NCI-H524 treated with DMSO at 0.1 percent for 48 hours (cell line): Measurements from ENCODE around the gene CX3CL1.
"Not testable (repeated sequence)": the region's sequence is repeated elsewhere in the genome, so short reads cannot be mapped to it uniquely, and the experiment has no call there.

ENCODE experiments used
- DNase-seq: peaks from one replicate; lab custom pipeline; 2025; lab: John Stamatoyannopoulos, UW

Gene CX3CL1

DNA sequence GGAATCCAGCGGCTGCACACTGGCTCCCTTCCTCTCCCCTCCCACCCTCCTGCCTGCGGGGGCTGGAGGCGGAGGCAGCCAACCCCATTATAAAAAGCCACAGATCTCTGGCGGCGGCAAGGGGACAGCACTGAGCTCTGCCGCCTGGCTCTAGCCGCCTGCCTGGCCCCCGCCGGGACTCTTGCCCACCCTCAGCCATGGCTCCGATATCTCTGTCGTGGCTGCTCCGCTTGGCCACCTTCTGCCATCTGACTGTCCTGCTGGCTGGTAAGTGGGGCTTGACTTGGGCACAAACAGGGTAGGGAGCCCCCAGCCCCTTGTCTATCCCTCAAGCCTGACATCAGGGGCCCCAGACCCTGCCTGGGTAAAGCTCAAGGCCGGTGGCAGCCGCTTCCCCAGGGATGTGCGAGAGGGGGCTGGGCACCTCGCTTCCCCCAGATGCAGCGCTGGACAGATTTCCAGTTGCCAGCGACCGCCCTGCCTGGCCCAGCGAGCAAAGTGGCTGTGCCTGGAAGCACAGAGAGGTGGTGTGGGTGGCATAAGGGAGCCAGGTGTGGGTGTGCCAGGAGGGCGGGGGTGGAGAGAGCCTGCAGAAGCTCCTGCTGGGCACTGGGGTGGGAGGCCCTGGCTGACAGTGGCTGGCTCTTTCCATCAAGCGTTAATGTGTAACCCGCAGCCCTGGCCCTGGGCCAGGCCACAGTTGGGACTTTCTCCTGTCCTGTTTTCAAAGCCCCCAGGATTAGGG lies at the start of gene CX3CL1:
Gene CX3CL1 (plus strand): TSS at position 119 of the 745 bp plus-strand sequence. CDS start 79 bp downstream, at position 198.
- no peak for DNase-seq

DNA sequence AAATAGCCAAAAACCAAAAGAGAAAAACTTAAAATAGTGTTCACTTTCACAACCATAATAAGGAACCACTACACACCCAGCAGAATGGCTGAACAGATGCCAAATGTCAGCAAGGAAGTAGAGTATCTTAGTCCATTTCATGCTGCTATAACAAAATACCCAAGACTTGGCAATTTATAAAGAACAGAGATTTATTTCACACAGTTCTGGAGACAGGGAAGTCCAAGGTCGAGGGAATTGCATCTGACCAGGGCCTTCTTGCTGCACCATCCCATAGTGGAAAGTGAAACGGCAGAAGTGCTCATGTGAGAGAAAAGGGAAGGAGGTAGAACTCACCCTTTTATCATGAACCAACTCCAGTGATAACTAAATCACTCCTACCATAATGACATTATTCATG lies 47.5 kb upstream of the CX3CL1 start:
- DNase-seq = no peak

DNA sequence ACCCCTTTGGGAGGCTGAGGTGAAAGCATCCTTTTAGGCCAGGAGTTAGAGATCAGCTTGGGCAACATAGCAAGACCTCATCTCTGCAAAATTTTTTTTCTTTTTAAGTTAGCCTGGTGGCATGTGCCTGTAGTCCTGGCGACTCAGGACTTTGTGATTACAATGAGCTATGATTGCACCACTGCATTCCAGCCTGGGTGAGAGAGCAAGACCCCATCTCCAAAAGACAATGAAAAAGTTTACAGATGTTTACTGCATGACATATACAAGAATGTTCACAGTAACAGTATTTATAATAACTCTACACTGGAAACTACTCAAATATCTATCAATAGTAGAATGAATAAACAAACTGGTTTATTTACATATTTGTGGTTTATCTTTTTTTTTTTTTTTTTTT lies 46.8 kb upstream of the CX3CL1 start:
- no peak for DNase-seq

DNA sequence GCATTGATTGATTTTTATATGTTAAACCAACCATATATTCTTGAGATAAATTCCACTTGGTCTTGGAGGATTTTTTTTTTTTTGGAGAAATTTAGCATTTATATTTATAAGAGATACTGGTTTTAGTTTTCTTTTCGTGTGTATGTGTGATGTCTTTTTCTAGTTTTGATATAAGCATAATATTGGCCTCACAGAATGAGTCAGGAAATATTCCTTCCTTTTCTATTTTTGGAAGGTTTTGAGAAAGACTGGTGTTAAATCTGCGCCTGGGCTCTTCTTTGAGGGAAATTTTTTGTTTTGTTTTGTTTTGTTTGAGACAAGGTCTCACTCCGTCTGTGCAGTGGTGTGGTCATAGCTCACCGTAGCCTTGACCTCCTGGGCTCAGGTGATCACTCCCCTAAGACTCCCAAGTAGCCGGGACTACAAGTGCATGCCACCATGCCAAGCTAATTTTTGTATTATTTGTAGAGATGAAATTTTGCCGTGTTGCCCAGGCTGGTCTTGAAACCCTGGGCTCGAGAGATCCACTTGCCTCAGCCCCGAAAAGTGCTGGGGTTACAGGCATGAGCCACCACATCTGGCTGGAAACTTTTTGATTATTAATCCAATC lies 42.5 kb upstream of the CX3CL1 start:
- no peak for DNase-seq

DNA sequence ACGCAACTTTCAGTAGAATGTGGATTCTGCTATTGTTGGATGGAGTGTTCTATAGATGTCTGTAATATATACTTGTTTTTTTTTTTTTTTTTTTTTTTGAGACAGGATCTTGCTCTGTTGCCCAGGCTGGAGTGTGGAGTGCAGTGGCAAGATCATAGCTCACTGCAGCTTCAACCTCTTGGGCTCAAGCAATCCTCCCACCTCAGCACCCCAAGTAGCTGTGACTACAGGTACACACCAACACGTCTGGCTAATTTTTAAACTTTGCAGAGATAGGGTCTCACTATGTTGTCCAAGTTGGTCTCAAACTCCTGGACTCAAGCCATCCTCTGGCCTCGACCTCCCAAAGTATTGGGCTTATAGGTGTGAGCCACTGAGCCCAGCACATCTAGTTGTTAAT lies 40.9 kb upstream of the CX3CL1 start:
- no peak for DNase-seq

DNA sequence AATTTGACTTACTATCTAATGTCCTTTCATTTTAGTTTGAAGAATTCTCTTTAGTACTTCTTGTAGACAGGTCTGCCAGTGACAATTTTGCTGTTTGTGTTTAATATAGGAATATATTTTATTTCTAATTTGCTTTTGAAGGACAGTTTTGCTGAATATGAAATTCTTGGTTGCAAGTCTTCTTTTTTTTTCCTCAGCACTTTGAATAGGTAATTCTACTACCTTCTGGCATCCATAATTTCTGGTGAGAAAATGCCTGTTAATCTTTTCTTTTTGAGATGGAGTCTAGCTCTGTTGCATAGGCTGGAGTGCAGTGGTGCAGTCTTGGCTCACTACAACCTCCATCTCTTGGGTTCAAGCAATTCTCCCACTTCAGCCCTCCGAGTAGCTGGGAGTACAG lies 38.9 kb upstream of the CX3CL1 start:
- DNase-seq = no peak

DNA sequence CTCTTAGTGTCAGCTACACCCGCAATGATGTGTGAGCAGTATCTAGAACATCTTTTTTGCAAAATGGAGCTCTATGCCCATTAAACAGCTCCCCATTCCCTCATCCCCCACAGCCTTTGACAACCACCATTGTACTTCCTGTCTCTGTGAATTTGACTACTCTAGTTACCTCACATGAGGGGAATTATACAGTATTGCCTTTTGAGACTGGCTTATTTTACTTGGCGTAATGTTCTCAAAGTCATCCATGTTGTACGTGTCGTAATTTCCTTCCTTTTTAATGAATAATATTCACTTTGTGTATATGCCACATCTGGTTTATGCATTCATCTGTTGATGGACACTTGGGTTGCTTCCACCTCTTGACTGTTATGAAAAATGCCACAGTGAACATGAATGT lies 36.9 kb upstream of the CX3CL1 start:
- no peak for DNase-seq

DNA sequence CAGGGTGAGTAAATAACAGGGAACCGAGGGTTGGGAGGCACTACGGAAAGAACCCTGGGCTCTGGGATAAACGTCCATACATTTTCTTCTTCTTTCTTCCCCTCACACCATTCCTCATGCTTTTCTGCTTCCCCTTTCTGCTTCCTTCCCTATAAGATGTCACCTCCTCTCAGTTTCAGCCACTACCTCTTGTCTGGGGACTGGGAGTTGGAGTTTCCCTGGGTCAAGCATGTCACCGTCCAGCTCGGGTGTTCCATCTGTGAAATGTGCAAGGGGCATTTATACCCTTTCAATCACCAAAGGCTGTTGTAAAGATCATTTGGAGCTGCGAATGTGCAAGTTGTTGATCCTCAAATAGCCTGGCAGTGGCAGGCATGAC lies 31.2 kb upstream of the CX3CL1 start:
- DNase-seq = no peak

DNA sequence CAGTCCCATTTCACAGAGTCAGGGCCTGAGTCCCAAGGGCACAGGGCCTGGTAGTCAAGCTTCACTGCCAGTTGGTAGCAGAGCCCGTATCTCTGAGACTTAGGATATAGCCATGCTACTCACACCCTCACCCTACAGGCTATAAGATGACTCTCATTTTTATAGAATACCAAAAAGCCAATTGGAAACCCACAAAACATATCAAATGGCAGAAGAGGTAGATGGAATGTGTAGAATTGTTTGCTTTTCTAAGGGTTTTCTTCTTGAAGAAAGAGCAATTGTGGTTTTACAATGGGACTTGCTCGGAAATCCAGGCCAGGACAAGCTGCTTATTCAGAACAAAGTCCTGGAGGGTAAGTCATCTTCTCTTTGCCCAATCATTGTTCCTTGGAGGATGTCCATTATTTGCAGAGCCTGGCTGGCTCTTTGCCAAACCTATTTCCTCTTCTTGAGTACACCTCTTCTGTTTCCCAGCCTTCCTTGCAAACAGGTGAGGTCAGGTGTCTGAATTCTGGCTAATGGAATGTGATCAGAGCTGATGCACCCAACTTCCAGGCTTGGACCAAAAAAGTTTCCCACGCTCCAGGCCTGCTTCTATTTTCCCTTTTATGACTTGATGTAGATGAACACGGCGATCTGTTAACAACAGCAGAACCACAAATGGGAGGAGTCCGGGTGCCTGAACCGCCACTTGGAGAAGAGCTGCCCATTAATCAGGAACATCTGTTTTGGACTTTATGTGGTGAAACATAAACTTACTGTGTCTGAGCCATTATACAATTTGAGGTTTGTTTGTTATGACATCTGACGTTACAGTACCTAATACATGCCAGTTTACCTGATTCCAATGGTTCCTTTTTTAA lies 30.6 kb upstream of the CX3CL1 start:
- DNase-seq = no peak

DNA sequence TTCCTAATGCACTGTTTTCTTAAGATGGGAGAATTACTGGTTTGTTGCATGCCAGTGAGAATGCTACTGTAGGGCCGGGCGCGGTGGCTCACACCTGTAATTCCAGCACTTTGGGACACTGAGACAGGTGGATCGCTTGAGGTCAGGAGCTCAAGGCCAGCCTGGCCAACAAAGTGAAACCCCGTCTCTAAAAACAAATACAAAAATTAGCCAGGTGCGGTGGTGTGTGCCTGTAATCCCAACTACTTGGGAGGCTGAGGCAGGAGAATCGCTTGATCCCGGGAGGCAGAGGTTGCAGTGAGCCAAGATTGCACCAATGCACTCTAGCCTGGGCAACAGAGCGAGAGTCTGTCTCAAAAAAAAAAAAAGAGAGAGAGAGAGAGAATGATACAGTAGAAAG lies 29.7 kb upstream of the CX3CL1 start:
- DNase-seq = not testable (repeated sequence)

DNA sequence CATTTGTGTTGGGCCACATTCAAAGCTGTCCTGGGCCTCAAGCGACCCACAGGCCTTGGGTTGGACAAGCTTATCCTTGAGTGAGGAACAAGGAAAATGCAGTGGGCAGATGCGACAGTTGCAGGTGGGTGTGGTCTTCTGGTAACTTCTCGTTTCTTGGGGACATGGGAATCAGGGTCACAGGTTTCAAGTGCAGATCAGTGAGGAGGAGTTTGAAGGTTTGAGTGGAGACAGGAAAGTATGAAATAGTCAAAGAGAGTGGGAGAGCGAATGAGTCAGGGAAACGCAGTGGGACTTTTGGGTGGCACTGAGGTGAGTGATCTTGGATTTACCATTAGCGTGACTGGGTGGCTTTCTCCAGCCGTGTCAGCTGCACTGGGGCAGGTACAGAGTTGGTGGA lies 29.1 kb upstream of the CX3CL1 start:
- no peak for DNase-seq

DNA sequence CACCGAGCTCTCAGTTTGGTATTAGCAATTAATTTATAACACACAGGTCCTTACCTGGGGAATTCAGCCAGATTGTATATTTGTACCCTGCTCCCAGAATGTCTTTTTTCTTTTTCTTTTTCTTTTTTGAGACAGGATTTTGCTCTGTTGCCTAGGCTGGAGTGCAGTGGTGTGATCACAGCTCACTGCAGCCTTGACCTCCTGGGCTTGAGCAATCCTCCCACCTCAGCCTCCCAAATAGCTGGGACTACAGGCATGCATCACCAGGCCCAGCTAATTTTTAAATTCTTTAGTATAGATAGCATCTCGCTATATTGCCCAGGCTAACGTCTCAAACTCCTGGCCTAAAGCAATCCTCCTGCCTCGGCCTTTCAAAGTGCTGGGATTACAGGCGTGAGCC lies 28.2 kb upstream of the CX3CL1 start:
- DNase-seq = not testable (repeated sequence)

DNA sequence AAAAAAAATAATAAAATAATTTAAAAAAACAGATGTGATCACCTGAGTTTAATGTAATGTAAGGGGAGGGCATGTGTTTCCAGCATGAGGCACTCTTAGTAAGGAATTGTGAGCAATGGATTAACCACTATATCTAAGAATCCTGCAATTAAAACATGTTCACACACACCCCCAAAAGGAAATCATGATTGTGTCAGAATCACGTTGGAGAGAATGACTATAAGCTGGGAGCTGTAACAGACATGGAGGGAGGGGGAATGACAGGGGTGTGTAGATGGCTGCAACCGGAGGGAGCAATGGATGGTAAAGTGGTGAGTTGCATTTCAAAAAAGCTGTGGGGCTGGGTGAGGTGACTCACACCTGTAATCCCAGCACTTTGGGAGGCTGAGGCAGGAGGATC lies 27.3 kb upstream of the CX3CL1 start:
- DNase-seq = no peak

DNA sequence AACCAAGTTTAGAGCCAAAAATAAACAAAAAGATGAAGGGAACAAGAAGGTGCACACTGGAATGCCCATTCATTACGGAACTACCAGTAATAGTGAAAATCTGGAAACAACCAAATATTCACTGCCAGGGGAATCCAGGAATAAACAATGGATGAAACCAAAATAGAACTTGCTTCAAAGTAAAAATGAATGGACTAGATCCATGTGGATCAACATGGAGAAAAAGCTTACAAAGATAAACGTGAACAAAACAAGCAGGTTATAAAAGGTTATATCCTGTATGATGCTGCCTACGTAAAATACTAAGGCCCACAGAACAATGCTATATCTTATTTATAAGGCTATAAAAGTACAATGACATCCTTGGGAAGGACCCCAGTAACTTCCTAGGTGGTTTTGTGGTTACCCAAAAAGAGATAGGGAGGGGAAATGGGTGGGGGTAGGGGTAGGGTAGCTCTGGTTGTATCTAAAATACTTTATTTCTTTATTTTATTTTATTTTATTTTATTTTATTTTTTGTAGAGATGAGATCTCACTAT lies 26.6 kb upstream of the CX3CL1 start:
- no peak for DNase-seq

DNA sequence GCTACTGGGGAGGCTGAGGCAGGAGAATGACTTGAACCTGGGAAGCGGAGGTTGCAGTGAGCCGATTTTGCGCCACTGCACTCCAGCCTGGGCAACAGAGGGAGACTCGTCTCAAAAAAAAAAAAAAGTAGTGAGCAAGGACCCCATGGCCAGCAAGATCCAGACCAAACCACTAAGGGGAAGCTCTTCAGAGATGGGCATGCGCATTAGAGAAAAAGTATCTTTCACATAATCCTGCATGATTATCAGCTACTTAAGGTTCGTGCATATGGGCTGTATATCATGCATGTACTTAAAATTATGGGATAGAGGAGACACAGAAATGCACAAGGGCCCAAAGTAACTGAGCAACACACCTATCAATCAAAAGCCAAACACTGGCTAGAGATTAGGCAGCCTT lies 24.4 kb upstream of the CX3CL1 start:
- DNase-seq = no peak

DNA sequence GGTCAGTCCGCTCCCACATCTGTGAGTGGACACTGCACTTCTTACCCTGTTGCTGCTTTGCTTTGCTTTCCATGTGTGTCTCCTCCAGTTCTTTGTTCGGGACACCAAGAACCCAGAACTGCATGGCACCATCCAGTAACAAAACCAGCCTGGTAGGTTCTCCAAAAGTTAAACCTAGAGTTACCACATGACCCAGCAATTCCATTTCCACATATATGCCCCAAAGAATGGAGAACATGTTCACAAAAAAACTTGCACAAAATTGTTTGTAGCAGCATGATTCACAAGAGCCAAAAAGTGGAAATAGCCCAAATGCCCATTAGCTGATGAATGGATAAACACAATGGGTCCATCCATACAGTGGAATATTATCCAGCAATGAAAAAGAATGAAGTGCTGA lies 24.0 kb upstream of the CX3CL1 start:
- no peak for DNase-seq

DNA sequence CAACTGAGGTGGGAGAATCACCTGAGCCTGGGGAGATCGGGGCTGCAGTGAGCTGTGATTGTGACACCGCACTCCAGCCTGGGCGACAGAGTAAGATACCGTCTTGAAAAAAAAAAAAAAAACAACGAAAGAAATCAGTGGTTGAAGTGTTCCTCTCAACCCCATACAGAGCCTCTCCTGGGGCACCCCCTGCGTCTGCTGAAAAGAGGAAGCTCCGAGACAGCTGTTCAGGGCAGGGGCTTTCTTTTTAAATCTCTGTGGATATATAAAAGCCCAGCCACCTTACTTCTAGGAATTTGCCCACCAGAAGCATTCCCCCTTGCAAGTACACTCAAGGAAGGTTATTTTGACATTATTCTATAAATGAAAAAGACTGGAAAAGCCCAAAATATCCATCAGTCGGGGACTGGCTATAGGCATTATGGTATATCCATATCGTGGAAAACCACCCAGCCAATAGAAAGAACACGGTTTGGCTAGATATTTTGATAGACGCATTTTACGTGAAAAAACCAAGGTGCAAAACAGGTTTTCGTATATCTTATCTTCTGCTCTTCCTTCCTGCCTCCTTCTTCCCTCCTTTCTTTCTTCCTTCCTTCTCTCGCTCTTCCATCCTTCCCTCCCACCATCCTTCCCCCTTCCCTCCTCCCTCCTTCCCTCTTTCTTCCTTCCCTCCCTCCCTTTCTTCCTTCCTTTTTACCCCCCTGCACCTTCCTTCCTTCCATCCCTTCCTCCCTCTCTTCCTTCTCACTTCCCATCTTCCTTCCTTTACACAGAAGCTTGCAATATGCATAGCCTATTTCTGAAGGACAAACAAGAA lies 22.9 kb upstream of the CX3CL1 start:
- DNase-seq = no peak

DNA sequence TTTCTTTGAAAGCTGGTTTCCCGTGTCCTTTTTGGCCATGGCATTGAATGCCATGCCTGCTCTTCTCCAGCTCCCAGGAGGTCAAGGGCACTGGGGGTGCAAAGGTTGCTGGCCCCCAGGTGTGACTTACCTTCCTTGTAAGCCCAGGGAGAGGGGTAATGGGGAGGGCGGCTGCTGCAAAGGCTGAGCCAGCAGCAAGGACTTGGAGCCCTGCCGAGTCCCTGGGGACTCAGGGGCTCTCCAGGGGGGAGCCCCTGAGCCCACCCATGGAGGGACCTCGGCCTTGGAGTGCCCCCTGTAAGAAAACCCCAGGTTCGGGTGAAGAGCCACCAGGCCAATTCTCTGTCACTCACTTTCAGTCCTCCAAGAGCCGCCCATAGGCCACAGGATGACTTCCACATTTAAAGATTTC lies 19.6 kb upstream of the CX3CL1 start:
- DNase-seq = no peak

DNA sequence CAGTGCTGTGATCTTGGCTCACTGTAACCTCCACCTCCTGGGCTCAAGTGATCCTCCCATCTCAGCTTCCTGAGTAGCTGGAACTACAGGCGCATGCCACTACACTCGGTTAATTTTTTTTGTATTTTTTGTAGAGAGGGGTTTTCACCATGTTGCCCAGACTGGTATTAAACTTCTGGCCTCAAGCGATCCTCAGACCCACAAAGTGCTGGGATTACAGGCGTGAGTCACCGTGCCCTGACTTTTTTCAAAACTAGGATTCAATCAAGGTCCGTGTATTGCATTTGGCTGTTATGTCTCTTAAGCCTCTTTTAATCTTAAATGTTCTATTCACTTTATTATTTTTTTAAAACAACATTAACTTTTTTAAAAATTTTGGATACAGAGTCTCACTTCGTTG lies 18.0 kb upstream of the CX3CL1 start:
- DNase-seq = no peak

DNA sequence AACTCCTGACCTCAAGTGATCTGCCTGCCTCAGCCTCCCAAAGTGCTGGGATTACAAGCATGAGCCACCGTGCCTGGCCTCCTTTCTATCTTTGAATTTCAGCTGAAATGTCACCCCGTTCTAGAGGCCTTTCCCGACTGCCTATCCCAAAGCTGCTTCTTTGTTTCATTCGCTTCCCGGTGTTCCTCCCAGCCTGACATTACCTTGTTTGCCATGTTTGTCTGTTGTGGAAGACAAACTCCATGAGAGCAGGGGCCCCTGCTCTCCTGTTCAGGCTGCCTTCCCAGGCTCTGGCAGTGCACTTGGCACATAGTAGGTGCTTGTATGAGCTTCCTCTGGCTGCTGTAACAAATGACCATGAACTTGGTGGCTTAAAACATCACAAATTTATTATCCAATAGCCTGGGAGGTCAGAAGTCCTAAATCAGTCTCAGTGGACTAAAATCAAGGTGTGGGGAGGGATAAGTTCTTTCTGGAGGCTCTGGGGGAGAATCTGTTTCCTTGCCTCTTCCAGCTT lies 16.3 kb upstream of the CX3CL1 start:
- no peak for DNase-seq

DNA sequence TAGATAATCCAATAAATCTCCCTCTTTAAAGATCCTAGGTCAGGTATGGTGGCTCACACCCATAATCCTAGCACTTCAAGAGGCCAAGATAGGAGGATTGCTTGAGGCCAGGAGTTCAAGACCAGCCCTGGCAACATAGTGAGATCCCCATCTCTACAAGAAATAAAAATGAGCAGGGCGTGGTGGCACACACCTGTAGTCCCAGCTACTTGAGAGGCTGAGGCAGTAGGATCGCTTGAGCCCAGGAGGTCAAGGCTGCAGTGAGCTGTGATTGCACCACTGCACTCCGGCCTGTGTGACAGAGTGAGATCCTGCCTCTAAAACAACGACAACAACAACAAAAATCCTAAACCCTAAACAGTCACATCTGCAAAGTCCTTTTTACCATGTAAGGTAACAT lies 15.7 kb upstream of the CX3CL1 start:
- no peak for DNase-seq
